PC-3 (cell line): ENCODE data around the gene CD1B. TPM values are rescaled to one million over a fixed set of nuclear protein-coding genes. Genes with fewer than 3 reads are reported as not detected.
"Not testable (repeated sequence)": the region's sequence is repeated elsewhere in the genome, so short reads cannot be mapped to it uniquely, and the experiment has no call there.

Experiments
- ATAC-seq: fragments of 200-7000 bp; cut with Tn5 transposase; 2 replicates; pipeline ENCODE4 v1.9.1; 2020; ENCODE audit warnings: mild to moderate bottlenecking, moderate library complexity
- BruUV-seq: library from RNA; stranded (reverse); fragments of 400-500 nt; replicated peaks from 2 replicates; lab custom pipeline; 2021; lab: Mats Ljungman, UMichigan
- CTCF ChIA-PET: fragments of 300-600 bp; sonication (Branson Sonifier 250); formaldehyde crosslinking; loops from one replicate; lab custom pipeline; 2022; ENCODE audit warnings: antibody characterized with exemption; lab: Charles Lee
- POLR2A ChIA-PET: fragments of 300-600 bp; sonication (Branson Sonifier 250); formaldehyde crosslinking; loops from one replicate; lab custom pipeline; 2022; ENCODE audit warnings: antibody characterized with exemption; ENCODE audit not compliant: unreplicated experiment; lab: Charles Lee
- DNase-seq: peaks from one replicate; pipeline ENCODE4 v3.0.0-alpha.2; 2015
- H2AFZ ChIP-seq: fragments of 300-600 bp; sonication (generic); 2 replicates; pipeline ENCODE4 v1.6.0; 2016; ENCODE audit warnings: antibody characterized with exemption, low read length
- H3F3A ChIP-seq: fragments of 300-600 bp; sonication (generic); one replicate; pipeline ENCODE4 v1.6.0; 2017; ENCODE audit warnings: antibody characterized with exemption, low read length, control low read depth, mild to moderate bottlenecking; ENCODE audit not compliant: unreplicated experiment
- H3K27ac ChIP-seq: fragments of 300-600 bp; sonication (generic); 2 replicates; pipeline ENCODE4 v1.5.1; 2016; ENCODE audit warnings: mild to moderate bottlenecking, low read length
- H3K27me3 ChIP-seq: fragments of 300-600 bp; sonication (generic); 2 replicates; pipeline ENCODE4 v1.6.1; 2016; ENCODE audit warnings: low read length, mixed read lengths
- H3K36me3 ChIP-seq: fragments of 300-600 bp; sonication (generic); 2 replicates; pipeline ENCODE4 v1.6.1; 2016; ENCODE audit warnings: low read depth, mixed run types, low read length, mixed read lengths
- H3K4me1 ChIP-seq: fragments of 300-600 bp; sonication (generic); 2 replicates; pipeline ENCODE4 v1.5.1; 2016; ENCODE audit warnings: low read length; ENCODE audit not compliant: insufficient read depth
- H3K4me2 ChIP-seq: fragments of 300-600 bp; sonication (generic); 2 replicates; pipeline ENCODE4 v1.6.0; 2016; ENCODE audit warnings: low read length
- H3K4me3 ChIP-seq: fragments of 300-600 bp; sonication (generic); 2 replicates; pipeline ENCODE4 v1.5.1; 2016; ENCODE audit warnings: mild to moderate bottlenecking, low read length, mixed read lengths
- H3K79me2 ChIP-seq: fragments of 300-600 bp; sonication (generic); 2 replicates; pipeline ENCODE4 v1.6.1; 2017; ENCODE audit warnings: low read length, mixed read lengths
- H3K9ac ChIP-seq: fragments of 300-600 bp; sonication (generic); 2 replicates; pipeline ENCODE4 v1.6.0; 2016; ENCODE audit warnings: mild to moderate bottlenecking, low read length
- H3K9me2 ChIP-seq: fragments of 300-600 bp; sonication (generic); replicated peaks from 2 replicates; pipeline ENCODE4 v1.6.1; 2016; ENCODE audit warnings: mixed run types, low read length, mixed read lengths
- H3K9me3 ChIP-seq: fragments of 300-600 bp; sonication (generic); 2 replicates; pipeline ENCODE4 v1.6.1; 2016; ENCODE audit warnings: low read length, mixed read lengths
- H4K20me1 ChIP-seq: fragments of 300-600 bp; sonication (generic); 2 replicates; pipeline ENCODE4 v1.6.1; 2016; ENCODE audit warnings: low read length, mixed read lengths
- CTCF ChIP-seq: fragments of 300-600 bp; sonication (generic); conservative IDR thresholded peaks from 2 replicates; pipeline ENCODE4 v1.5.1; 2017; ENCODE audit warnings: antibody characterized with exemption, low read depth, mild to moderate bottlenecking, low read length
- EZH2 ChIP-seq: fragments of 300-600 bp; sonication (generic); IDR thresholded peaks from one replicate; pipeline ENCODE4 v1.6.1; 2017; ENCODE audit warnings: antibody characterized with exemption, mild to moderate bottlenecking, low read length; ENCODE audit not compliant: unreplicated experiment
- EZH2phosphoT487 ChIP-seq: fragments of 300-600 bp; sonication (generic); IDR thresholded peaks from 2 replicates; pipeline ENCODE4 v1.6.1; 2018; ENCODE audit warnings: mild to moderate bottlenecking, antibody characterized with exemption, low read length, borderline replicate concordance
- intact Hi-C: fragments of 100-400 bp; cut with micrococcal nuclease; formaldehyde crosslinking; loops from 2 replicates; pipeline ENCODE4 v1.9.0; 2023
- total RNA-seq: library from RNA; depleted of rRNA; stranded (reverse); fragments of >200 nt; gene quantifications from 2 replicates; pipeline ENCODE4 v1.2.3, GENCODE V29; 2014

Gene CD1B
- total RNA-seq, 1 experiment from 2014 or later, result not detected

- Histone ChIP-seq H3K27me3 (peaks cover 18% of the 10 kb centered on the region), H3K36me3 (no peaks in the 10 kb centered on the region), H3K9ac (no peak overlapping the region), H3K4me3 (no peak overlapping the region), H3F3A (no peaks in the 10 kb centered on the region), H3K4me1 (no peaks in the 10 kb centered on the region), H3K4me2 (no peak overlapping the region), H3K27ac (no peak overlapping the region), H3K9me3 (no peaks in the 10 kb centered on the region), H3K79me2 (no peaks in the 10 kb centered on the region), H4K20me1 (no peaks in the 10 kb centered on the region), H2AFZ (no peak overlapping the region), H3K9me2 (no peaks in the 10 kb centered on the region)
- intact Hi-C loops, result no loop called here
- ChIA-PET CTCF (no interaction called here), POLR2A (no interaction called here)
- ATAC-seq (no peak), DNase-seq (no peak)
- no TSS peak for BruUV-seq
- TF ChIP-seq EZH2, result no peak
- TF ChIP-seq EZH2phosphoT487, result no peak
- TF ChIP-seq CTCF, result no peak
Measured at GRCh38 chr1:158355773-158356285, 24.5 kb upstream of the CD1B start.

GRCh38 chr1:158354255-158354654, 22.9 kb upstream of the CD1B start:
- Histone ChIP-seq H3K36me3 (no peaks in the 10 kb centered on the region), H3F3A (no peaks in the 10 kb centered on the region), H3K79me2 (no peaks in the 10 kb centered on the region), H3K4me2 (no peak overlapping the region), H3K9me3 (no peaks in the 10 kb centered on the region), H3K4me1 (no peaks in the 10 kb centered on the region), H3K27ac (no peak overlapping the region), H4K20me1 (no peaks in the 10 kb centered on the region), H3K9me2 (no peaks in the 10 kb centered on the region), H2AFZ (no peak overlapping the region), H3K27me3 (peaks cover 21% of the 10 kb centered on the region), H3K4me3 (no peak overlapping the region), H3K9ac (no peak overlapping the region)
- ChIA-PET POLR2A (no interaction called here), CTCF (no interaction called here)
- TF ChIP-seq EZH2phosphoT487 (no peak), CTCF (no peak), EZH2 (no peak)
- intact Hi-C loops, result no loop called here
- no TSS peak for BruUV-seq
- ATAC-seq (no peak), DNase-seq (no peak)

- intact Hi-C loops, result no loop called here
- H4K20me1 ChIP-seq, result no peaks in the 10 kb centered on the region
- no TSS peak for BruUV-seq
- H3K4me2 ChIP-seq, result no peak within 1 kb of the TSS
- H3K4me1 ChIP-seq, result no peaks in the 10 kb centered on the region
- H3K9me3 ChIP-seq, result no peaks in the 10 kb centered on the region
- H3K9me2 ChIP-seq, result no peaks in the 10 kb centered on the region
- CTCF ChIA-PET, result no interaction called here
- H3K4me3 ChIP-seq, result no peak within 1 kb of the TSS
- H3K79me2 ChIP-seq, result no peaks in the 10 kb centered on the region
- no peak within 1 kb of the TSS for H3K9ac ChIP-seq
- no peak for TF ChIP-seq CTCF
- TF ChIP-seq EZH2phosphoT487, result no peak
- TF ChIP-seq EZH2, result no peak
- POLR2A ChIA-PET, result no interaction called here
- no peak within 1 kb of the TSS for H2AFZ ChIP-seq
- no peaks in the 10 kb centered on the region for H3F3A ChIP-seq
- H3K27ac ChIP-seq, result no peak within 1 kb of the TSS
- H3K36me3 ChIP-seq, result no peaks in the 10 kb centered on the region
- H3K27me3 ChIP-seq, result peaks cover 21% of the 10 kb centered on the region
- DNase-seq (no peak), ATAC-seq (no peak)
Measured at GRCh38 chr1:158353303-158354075, 22.2 kb upstream of the CD1B start, which contains the start of gene CD1E. TSS of gene CD1E (plus strand) at chr1:158353894. CDS start at chr1:158353989, 95 bp downstream.

- intact Hi-C loops, H3K9ac ChIP-seq, CTCF ChIA-PET, H3K9me3 ChIP-seq, POLR2A ChIA-PET, H3K36me3 ChIP-seq, H3K79me2 ChIP-seq, H3K9me2 ChIP-seq, H3K4me2 ChIP-seq, H3K27ac ChIP-seq, BruUV-seq, H3K4me1 ChIP-seq, H3K4me3 ChIP-seq, DNase-seq, H4K20me1 ChIP-seq, H3F3A ChIP-seq, ATAC-seq, H2AFZ ChIP-seq: not testable (repeated sequence)
- H3K27me3 ChIP-seq, result peaks cover 14% of the 10 kb centered on the region
Measured at GRCh38 chr1:158348946-158349345, 17.6 kb upstream of the CD1B start.
